HepG2 (cell line): ENCODE results near the gene PGS1. TPM values are rescaled to one million over a fixed set of nuclear protein-coding genes. Genes with fewer than 3 reads are reported as not detected.

Experiments
- FOSL1 ChIP-seq: sonication (generic); formaldehyde crosslinking; IDR thresholded peaks from 2 replicates; pipeline ENCODE4 v1.9.0; 2021; ENCODE audit warnings: missing genetic modification reagents, borderline replicate concordance
- KMT2A ChIP-seq: sonication (generic); formaldehyde crosslinking; IDR thresholded peaks from 2 replicates; pipeline ENCODE4 v1.4.0; 2020; ENCODE audit warnings: missing genetic modification reagents
- POLR2G ChIP-seq: fragments of 200-400 bp; formaldehyde crosslinking; IDR thresholded peaks from 2 replicates; pipeline ENCODE4 v1.6.1; 2018; ENCODE audit warnings: mild to moderate bottlenecking, low read depth, low read length, moderate library complexity
- RBM22 ChIP-seq: fragments of 200-400 bp; formaldehyde crosslinking; optimal IDR thresholded peaks from 2 replicates; pipeline ENCODE3; 2017; ENCODE audit warnings: mild to moderate bottlenecking, low read length, moderate library complexity
- RERE ChIP-seq: IDR thresholded peaks from 2 replicates; pipeline ENCODE4 v1.6.1; 2016; ENCODE audit warnings: low read depth, missing genetic modification reagents, missing compliant biosample characterization
- REST ChIP-seq, 2 experiments: IDR thresholded peaks; 2 replicates each; pipeline ENCODE4 v1.6.1; 2011 to 2012; ENCODE audit warnings: low read length in 2 of 2, borderline replicate concordance in 1 of 2, low read depth in 1 of 2, mild to moderate bottlenecking in 1 of 2, moderate library complexity in 1 of 2
- SP140L ChIP-seq: sonication (generic); formaldehyde crosslinking; IDR thresholded peaks from 2 replicates; pipeline ENCODE4 v1.4.0; 2020; ENCODE audit warnings: missing genetic modification reagents, borderline replicate concordance
- TBL1XR1 ChIP-seq: fragments of 150-350 bp; IDR thresholded peaks from 2 replicates; pipeline ENCODE4 v1.6.1; 2014; ENCODE audit warnings: borderline replicate concordance, low read length; ENCODE audit not compliant: partially characterized antibody
- TEAD3 ChIP-seq: optimal IDR thresholded peaks from 2 replicates; pipeline ENCODE3; 2016; ENCODE audit warnings: borderline replicate concordance
- ZFP37 ChIP-seq: sonication (generic); formaldehyde crosslinking; IDR thresholded peaks from 2 replicates; pipeline ENCODE4 v1.4.0; 2020; ENCODE audit warnings: missing genetic modification reagents, borderline replicate concordance
- ZNF747 ChIP-seq: sonication (generic); formaldehyde crosslinking; IDR thresholded peaks from 2 replicates; pipeline ENCODE4 v1.8.1; 2023; ENCODE audit warnings: missing genetic modification reagents, mild to moderate bottlenecking, borderline replicate concordance
- ZNF891 ChIP-seq: sonication (generic); formaldehyde crosslinking; IDR thresholded peaks from 2 replicates; pipeline ENCODE4 v1.5.0; 2020; ENCODE audit warnings: mild to moderate bottlenecking, missing genetic modification reagents
- polyA plus RNA-seq, 8 experiments: library from polyadenylated mRNA; depleted of rRNA in 3 of 8; stranded (reverse) in 7 of 8; unstranded in 1 of 8; fragments of >200 nt; fragmentation: Illumina TruSeq in 4 of 8; extraction: Trizol in 4 of 8; gene quantifications; 2 replicates each; pipeline versions ENCODE4 v1.2.1 to v1.2.3, GENCODE V29; 2011 to 2016; ENCODE audit warnings: low read depth in 4 of 8, missing spikeins in 1 of 8, mixed read lengths in 1 of 8; ENCODE audit not compliant: insufficient read depth in 1 of 8
- total RNA-seq, 5 experiments: library from RNA; depleted of rRNA; stranded (reverse); fragments of >200 nt; fragmentation: Illumina TruSeq; extraction: Trizol; gene quantifications; 2 replicates each; pipeline ENCODE4 v1.2.3, GENCODE V29; 2016; ENCODE audit warnings: low read depth in 1 of 5
- TF ChIP-seq, protein P1 (sequence below): sonication (generic); formaldehyde crosslinking; IDR thresholded peaks from 2 replicates; pipeline ENCODE4 v1.5.0; 2020; ENCODE audit warnings: missing genetic modification reagents
- TF ChIP-seq, protein P2 (sequence below): IDR thresholded peaks from 2 replicates; pipeline ENCODE4 v1.6.1; 2016; ENCODE audit warnings: low read depth, control low read depth
- TF ChIP-seq, protein P3 (sequence below): sonication (generic); formaldehyde crosslinking; IDR thresholded peaks from 2 replicates; pipeline ENCODE4 v1.5.1; 2020; ENCODE audit warnings: missing genetic modification reagents, mild to moderate bottlenecking, borderline replicate concordance

PGS1 gene
- total and polyA plus RNA-seq, 2 of the 13 experiments (the other 11 are each of a cell fraction or from before 2014, with no cell fraction given) = 25.9 to 31.5 TPM

GRCh38 chr17:78360371-78361224 is 17.9 kb upstream of the PGS1 start (continued):
- TF ChIP-seq ZNF891 (CRISPR knock-in tag) (no peak), KMT2A (CRISPR knock-in tag) (0 out of 2 replicates have a peak, but pooled peaks have one; percentile 37), ZFP37 (CRISPR knock-in tag) (0 out of 2 replicates have a peak, but pooled peaks have one; percentile 76), RBM22 (no peak), TBL1XR1 (no peak), ZNF747 (0 out of 2 replicates have a peak, but pooled peaks have one; percentile 45), REST (IDR thresholded peaks at IDR 0.05; ENCODE audit: borderline replicate concordance in 1 of 2, low read depth in 1 of 2, low read length in 2 of 2) (no peak), FOSL1 (CRISPR knock-in tag) (no peak), TEAD3 (peak; percentile 76), POLR2G (no peak), SP140L (CRISPR knock-in tag) (no peak), RERE (CRISPR knock-in tag) (no peak; the same call in 1 of the 2 replicates)
- TF ChIP-seq, protein P1, sequence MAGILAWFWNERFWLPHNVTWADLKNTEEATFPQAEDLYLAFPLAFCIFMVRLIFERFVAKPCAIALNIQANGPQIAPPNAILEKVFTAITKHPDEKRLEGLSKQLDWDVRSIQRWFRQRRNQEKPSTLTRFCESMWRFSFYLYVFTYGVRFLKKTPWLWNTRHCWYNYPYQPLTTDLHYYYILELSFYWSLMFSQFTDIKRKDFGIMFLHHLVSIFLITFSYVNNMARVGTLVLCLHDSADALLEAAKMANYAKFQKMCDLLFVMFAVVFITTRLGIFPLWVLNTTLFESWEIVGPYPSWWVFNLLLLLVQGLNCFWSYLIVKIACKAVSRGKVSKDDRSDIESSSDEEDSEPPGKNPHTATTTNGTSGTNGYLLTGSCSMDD (CRISPR knock-in tag) = no peak
- TF ChIP-seq, protein P2, sequence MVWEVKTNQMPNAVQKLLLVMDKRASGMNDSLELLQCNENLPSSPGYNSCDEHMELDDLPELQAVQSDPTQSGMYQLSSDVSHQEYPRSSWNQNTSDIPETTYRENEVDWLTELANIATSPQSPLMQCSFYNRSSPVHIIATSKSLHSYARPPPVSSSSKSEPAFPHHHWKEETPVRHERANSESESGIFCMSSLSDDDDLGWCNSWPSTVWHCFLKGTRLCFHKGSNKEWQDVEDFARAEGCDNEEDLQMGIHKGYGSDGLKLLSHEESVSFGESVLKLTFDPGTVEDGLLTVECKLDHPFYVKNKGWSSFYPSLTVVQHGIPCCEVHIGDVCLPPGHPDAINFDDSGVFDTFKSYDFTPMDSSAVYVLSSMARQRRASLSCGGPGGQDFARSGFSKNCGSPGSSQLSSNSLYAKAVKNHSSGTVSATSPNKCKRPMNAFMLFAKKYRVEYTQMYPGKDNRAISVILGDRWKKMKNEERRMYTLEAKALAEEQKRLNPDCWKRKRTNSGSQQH = no peak
- TF ChIP-seq, protein P3, sequence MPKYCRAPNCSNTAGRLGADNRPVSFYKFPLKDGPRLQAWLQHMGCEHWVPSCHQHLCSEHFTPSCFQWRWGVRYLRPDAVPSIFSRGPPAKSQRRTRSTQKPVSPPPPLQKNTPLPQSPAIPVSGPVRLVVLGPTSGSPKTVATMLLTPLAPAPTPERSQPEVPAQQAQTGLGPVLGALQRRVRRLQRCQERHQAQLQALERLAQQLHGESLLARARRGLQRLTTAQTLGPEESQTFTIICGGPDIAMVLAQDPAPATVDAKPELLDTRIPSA (CRISPR knock-in tag) = no peak
